HG02588 (cell line): Measurements from ENCODE around the gene SUCLG2.

Source experiments
- ATAC-seq: cut with Tn5 transposase; IDR thresholded peaks from one replicate; pipeline ENCODE4 v1.9.1; 2021; ENCODE audit warnings: mild to moderate bottlenecking, moderate library complexity; ENCODE audit not compliant: unreplicated experiment

The SUCLG2 gene

DNA sequence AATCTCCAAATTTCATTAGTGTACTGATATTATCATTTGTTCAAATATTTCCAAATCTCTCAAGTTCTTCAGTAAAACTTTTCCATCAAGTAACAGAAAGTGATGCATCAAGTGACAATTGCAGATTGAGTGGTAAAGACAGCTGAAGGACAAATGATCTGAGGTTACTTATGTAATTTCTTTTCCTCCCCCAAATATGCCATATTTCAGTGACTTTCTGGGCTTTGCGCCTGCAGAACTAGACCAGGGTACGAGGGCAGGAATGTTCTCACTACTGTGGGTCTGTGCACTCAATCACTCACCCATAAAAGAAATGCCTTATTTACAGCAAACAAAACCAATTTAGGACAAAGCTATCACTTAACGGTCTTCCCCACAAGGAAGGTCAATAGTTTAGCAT, 4.7 kb downstream of the SUCLG2 start:
- ATAC-seq, result no peak

DNA sequence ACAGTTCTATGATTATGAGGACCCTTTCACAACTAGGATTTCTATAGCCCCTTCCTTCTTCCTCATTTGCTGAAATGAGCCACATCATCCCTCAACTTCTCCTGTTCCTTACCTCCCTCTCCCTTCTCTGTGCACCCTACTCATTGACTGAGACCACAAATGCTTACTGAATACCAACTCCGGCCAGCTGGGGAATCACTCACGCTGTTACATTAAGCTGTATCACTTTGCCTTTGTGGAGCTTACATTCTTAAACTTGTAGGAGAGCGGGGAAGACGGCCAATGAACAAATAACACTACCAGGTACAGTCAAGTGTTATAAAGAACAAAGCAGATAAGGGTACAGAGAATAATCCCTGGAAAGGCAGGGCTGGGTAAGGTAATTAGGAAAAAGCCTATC, 5.7 kb downstream of the SUCLG2 start:
- ATAC-seq, result no peak

DNA sequence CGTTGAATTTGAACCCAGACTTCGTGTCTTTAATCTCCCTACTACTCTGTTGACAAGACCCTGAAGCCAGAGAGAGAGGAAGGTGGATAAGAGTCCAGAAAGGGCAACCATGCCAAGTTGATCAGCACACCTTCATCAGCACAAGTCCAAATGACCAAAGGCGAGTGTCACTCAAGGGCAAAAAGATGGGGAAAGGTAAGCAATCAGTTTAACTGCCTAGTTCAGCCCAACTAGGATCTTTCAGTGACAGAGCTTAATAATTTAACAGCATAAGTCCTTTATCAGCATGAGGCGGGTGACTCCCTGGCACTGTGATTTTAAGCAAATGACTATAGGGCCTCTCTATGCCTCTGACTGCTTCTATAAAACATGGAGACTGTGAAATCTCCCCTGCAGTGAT, 6.2 kb downstream of the SUCLG2 start:
- ATAC-seq, result no peak

DNA sequence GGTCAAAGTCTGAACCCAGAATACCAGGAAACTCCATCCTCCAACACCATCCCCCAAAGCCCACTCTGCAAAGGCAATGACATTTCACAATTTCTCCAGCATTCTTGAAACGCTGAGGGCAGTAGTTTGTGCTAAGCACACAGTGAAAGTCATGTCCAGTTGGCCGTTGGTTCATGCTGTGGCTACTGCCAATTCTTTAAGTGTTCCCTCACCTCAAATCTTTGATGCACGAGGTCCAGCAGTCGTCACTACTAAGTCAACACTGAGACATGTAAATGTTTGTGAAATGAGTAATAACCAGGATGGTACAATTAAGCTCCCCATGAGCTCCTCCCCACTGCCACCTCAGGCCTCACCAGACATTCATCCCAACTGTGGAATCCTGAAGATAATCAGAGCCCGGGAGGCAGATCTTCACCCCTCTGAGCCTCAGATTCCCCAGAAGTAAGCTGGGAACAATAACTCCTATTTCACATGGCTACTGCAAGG, 7.0 kb downstream of the SUCLG2 start:
- no peak for ATAC-seq

DNA sequence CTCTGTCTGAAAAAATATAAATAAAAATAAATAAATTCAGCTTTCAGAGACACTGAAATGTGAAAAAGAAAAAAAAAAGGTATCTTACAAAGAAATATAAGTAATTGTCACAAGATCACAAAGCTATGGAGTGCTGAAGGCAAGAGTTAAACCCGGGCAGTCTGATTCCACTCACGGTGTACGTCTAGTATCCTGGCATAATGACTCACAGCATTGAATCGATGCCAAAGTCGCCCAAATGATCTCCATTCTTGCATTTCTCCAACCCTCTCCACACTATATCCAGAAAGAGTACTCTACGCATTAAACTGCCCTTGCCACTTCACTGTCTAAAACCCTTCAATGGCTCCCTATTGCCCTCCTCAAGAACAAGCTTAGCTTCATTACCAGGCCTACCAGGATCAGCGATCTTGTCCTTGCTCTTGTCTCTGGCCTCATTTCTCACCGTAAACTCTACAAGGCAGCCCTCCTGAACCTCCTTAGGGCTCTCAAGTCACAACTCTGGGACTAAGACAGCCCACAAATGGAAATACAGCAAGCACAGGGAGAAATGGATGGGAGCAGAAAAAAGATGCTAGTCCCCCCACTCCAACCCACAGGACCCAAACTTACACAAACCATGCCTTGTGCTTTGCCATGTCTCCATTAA, 7.7 kb downstream of the SUCLG2 start:
- no peak for ATAC-seq

DNA sequence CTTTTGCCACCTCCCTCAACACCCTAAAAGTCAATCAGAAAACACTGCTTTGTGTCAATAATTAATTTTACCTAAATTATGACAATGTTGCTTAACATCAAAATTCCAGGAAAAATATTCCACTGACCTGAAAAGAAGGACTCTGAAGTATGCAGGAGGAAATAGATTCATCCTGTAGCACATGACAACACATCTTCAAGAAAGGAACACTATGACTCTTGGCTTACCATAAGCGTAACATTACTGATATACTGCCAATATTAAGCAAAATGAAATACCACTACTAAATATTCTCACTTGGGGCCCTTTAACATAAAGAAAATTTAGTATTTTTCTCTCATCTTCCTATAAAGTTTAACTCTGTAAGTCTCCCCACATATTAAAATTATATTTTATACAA, 9.6 kb downstream of the SUCLG2 start:
- no peak for ATAC-seq

DNA sequence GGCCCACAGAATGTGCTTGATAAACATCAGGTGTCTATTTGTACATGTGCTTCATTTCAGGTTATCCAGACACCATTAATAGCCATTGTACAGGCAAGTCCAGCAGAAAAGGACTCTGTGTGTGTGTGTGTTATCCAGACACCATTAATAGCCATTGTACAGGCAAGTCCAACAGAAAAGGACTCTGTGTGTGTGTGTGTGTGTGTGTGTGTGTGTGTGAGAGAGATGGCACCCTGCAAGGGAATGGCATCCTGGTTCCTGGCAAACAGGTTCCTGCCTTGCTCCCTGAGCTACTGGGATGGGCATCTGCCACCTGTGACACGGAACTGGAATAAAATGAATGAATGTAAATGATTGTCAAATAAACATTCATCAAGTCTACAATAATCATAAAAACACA, 11.7 kb downstream of the SUCLG2 start:
- no peak for ATAC-seq

DNA sequence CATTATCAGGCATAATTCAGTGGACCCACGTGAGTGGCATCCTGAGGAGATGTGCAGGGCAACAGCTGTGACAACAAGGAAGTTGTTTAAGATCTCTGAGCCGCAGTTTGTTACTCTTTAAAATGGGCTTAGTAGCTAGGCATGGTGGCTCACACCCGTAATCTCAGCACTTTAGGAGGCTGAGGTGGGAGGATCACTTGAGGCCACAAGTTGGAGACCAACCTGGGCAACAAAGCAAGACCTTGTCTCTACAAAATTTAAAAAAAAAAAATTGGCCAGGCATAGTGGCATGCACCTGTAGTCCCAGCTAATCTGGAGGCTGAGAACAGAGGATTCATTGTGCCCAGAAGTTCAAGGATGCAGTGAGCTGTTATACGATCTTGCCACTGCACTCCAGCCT, 12.2 kb downstream of the SUCLG2 start:
- no peak for ATAC-seq

DNA sequence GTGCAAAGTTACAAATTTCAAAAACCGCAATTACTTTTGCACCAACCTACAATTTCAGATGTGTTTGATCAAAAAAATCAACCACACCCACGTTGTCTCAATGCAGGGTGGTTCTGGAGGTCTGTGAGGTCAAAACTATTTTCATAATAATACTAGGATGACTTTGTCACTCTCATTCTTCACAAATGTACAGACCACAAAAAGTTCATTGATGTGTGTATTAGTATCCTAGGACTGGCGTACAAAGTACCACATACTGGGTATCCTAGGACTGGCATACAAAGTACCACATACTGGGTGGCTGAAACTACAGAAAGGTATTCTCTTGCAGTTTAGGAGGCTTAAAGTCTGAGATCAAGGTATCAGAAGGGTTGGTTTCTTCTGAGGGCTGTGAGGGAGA, 13.0 kb downstream of the SUCLG2 start:
- no peak for ATAC-seq

DNA sequence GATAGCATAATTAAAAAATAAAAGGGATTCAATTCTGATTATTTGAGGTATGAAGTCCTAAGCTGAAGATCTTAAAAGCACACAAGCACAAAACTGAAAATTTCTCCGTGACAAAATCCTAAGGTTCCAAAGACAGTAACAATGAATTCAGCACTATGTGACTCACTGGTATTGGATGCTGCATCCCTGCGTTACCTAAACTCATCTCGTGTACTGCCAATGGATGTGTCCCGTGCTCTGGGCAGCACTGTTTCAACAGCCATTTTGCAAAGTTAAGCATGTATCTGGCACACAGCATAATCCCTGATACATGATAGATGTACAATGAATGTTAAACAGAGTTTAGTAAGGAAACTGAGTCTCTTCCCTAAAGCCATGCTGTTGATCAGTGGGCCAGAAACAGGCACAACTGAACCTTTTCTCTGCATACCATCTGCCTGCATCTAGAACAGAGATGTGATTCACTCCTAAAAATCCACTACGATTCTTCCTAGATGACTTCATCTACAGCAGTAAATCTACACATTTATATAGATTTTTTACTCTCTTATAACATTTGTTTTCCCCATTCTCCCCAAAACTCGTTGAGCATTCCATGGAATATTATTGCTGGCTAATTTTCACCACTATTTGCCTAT, 14.3 kb downstream of the SUCLG2 start:
- ATAC-seq, result no peak

DNA sequence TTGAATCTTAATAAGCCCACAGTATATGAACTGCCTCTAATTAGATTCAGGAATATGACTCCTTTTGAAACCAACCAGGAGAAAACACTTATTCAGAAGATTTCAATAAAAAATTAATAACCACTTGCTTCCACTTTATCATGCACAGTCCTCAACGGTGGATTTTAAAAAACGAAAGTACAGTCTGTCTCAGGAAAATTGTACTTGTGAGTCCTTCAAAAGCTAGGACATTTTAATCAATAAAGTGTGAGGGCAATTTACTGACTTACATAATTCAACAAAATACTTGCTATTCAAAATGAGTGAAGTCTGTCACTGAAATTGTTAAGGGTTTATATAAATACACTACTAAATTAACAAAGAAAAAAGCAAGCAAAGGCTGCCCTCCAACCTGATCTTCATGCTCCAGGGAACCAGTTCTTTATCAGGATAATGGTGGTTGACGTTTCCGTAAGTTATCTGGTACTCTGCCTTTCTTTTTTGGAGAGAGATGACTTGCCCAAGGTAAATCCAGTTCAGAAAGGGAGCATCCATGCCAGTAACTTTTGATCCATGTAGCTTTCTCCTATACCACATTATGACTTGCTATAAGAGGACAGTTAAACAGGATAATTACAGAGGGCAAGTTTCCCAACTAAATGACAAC, 17.0 kb downstream of the SUCLG2 start:
- no peak for ATAC-seq

DNA sequence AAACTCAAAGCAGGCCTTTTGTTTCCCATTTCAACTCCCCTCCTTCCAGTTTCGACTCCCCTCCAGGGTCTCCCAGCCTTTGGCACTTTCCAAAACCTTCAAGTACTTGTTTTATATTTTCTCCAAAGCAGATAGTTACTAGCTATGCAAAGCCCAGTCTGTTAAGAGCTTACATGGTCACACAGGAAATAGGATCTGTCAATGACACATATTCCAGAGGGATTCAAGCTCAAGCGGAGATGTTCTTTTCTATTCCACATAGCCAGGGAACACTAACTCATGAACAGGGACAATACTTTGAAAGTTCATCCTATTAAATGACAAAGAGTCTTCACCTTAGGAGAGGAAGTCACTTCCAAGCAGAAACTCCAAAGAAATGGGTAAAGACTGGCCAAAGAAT, 18.6 kb downstream of the SUCLG2 start:
- ATAC-seq, result no peak

DNA sequence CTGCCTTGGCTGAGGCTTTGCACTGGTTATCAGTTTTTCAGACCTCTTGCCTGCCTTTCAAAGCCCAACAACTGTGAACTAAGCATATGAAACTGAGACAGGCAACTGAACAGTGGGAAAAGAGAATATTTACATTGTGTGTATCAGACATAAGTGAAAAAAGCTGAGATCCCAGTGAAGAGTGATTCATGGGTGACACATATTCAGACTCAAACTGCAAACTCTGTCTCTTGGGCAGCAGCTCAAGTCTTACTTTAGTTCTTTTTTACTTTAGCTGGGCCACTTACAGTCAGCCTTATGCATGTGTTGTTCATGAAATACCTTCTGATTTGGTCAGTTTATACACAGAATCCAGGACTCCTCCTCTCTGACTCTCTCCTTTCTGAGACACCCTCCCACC, 19.2 kb downstream of the SUCLG2 start:
- ATAC-seq, result no peak

DNA sequence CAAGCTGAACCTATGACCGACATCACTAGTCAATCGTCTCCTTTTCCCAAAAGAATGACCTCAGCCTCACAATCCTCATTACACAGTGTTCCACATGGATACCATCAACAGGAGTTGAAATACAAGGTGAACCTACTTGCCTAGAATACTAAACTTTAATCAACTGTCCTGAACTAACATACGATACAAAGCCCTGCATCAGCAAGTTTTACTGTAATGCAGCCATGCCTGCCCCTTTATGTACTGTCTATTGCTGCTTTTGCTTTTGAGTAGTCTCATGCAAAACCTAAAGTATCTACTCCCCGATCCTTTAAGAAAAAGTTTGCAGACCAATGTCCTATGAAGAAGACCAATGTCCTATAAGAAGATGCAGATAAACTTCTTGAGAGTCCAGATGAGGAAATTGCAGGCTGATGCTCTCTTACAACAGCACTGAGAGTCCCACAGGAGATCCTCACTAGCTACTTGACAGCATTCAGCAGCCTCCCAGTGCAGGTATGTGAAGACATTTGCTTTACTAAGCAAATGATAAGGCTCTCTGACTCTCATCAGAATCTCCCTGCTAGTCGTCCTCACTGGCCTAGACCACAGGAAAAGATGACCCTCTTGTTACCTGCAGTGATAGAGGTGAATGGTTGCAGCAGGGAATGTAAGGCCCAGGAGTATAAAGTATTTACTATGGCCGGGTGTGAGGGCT, 23.6 kb downstream of the SUCLG2 start:
- no peak for ATAC-seq

DNA sequence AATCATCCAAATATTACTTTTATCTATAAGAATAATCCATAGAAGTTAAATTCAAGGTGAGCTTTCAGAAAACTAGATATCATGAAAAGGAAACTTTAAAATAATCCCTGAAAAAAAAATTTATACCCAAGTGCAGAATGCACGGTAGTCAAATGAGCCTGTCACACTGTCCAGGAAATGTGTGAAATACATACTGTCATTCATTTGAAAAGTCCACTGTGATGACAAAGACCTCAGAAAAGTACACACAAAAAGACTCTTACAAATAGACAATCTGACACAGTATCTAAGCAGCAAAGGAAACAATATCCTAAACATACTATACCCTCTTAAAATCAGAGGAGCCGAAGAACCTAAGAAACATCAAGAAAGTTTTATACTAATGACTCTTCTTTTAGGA, 29.7 kb downstream of the SUCLG2 start:
- ATAC-seq, result no peak

DNA sequence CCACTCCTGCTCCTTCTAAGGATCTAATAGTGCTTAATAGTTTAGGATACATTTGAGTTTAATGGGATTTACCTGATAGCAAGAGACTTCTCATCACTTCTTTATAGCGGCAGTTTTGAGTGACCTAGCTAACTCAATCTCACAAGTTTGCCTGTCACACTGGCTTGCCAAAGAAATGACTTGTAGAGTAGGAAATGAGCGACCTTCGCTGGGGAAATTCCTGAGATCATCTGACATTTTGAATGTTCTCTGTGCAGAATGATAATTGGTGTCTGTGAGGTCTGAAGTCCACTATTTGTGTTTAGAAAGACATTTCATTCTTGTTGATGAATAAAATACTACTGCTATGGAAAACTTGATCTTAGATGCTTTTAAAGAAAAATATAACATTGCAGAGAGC, 30.3 kb downstream of the SUCLG2 start:
- ATAC-seq, result no peak

DNA sequence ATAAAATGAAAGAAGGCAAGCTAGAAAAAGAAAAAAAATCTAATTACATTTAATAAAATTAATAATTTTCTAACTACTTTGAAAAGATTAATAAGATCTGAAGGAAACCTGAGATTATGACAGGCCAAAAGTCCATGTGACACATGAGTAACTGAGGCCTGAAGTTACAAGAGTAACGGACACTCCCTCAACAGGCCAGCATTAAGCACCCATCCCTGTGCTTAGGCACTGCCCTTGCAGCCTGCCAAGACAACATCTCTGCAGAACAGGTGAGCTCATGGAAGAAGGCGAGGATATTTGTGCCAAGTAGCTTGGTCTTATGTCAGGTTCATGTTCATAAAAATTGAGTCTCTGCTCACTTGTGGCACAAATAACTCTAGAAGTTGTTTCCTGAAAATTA, 31.8 kb downstream of the SUCLG2 start:
- ATAC-seq, result no peak

DNA sequence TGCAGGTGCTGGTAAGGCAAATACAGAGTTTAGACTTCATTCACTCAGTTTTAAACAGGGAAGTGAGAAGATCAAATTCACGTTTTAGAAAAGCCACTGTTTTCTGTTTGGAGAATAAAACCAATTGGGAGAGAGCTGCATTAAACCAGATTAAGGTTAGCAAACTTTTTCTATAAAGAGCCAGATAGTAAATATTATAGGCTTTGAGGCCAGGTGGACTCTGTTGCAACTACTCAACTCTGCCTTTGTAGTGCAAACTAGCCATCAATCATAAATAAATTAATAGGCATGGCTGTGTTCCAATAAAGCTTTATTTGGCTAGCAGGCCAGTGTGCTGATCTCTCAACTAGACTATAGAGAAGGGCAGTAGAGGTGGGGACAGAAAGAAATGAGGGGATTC, 33.5 kb downstream of the SUCLG2 start:
- no peak for ATAC-seq

DNA sequence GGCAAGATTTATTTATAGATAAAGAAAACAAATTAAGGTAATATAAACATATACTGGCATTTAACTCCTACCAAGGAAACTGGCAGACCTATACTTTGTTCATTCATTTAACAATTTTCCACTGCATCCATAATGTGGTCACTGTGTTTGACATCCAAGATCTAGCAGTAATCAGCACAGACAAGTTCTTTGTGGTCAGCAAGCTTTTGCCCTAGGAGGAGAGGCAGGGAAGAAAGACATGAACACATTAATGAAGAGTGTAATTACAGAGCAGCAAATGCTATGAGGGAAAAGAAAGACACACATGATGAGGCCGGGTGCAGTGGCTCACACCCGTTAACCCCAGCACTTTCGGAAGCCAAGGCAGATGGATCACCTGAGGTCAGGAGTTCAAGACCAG, 34.4 kb downstream of the SUCLG2 start:
- no peak for ATAC-seq

DNA sequence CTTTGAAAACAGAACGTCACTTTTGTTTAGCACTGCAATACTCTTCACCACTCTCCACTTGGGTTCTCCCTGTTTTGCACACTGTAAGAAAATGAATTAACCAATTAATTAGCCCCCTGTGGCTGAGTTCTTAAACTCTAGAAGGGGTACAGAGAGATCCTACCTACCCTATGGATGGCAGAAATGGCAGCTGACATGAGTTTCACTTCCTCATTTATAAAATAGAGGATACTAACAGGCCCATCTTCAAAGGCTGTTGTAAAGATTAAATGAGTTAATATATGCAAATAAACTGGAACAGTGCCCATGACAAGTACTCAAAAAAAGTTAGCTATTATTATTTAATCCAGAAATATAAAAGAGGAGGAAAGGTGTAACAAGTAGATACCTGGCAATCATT, 36.9 kb downstream of the SUCLG2 start:
- no peak for ATAC-seq

DNA sequence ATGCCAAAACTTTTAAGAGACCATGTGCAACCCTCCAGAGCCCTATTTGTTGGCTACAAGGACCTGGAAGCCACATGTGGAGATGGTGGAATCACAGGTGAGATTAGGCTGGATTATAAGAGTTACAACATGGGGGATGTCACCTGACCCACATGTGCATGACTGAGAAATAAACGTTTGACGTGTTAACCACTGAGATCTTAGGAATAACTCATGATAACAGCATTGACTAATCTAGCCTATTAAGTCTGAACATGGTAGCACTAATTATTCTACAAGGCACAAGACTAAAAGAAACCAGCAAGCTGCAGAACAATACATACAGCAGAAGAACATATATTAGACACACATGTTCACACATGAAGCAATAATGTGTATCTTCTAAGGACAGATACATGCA, 38.4 kb downstream of the SUCLG2 start:
- ATAC-seq, result no peak

DNA sequence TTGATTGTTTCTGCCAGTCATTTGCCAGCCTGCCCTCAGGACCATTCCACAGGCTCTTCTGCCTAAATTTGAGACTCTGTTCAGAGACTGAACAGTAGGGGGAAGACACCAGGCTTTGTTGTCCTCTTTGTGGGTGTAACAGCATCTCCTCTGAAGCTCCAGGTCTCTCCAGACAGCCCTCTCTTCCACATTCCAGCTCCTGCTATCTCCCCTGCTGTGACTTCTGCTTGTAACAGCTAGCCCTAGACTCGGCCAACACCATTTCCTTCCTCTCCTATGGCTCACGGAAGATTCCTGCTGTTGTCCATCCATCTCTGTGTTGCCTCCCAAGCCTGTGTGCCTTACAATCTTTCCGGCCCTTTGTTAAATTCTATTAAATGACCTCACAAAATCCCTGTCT, 40.2 kb downstream of the SUCLG2 start:
- no peak for ATAC-seq
